HG03442 (cell line): Measurements from ENCODE around the gene SLC27A4.

Experiments used
- ATAC-seq: cut with Tn5 transposase; IDR thresholded peaks from one replicate; pipeline ENCODE4 v1.9.1; 2021; ENCODE audit warnings: mild to moderate bottlenecking, moderate library complexity; ENCODE audit not compliant: unreplicated experiment

The SLC27A4 gene

GRCh38 chr9:128339761-128340690, at the start of gene SLC27A4:
Gene SLC27A4, plus strand, starts transcription at chr9:128340527. Its CDS starts 2,606 bp downstream, at chr9:128343133.
- peak; percentile 69 for ATAC-seq

GRCh38 chr9:128292009-128292408, 48.3 kb upstream of the SLC27A4 start:
- no peak for ATAC-seq

- ATAC-seq = no peak
These were observed 47.2 kb upstream of the SLC27A4 start for GRCh38 chr9:128293091-128293490.

GRCh38 chr9:128294142-128294541, 46.2 kb upstream of the SLC27A4 start:
- no peak for ATAC-seq

GRCh38 chr9:128296340-128297220, 43.7 kb upstream of the SLC27A4 start:
- ATAC-seq = no peak

- no peak for ATAC-seq
These were observed 43.0 kb upstream of the SLC27A4 start for GRCh38 chr9:128297221-128297773.

GRCh38 chr9:128298535-128299482, 41.5 kb upstream of the SLC27A4 start:
- no peak for ATAC-seq

GRCh38 chr9:128304136-128304970, 36.0 kb upstream of the SLC27A4 start:
- ATAC-seq = no peak

GRCh38 chr9:128304971-128305288, 35.4 kb upstream of the SLC27A4 start:
- ATAC-seq = no peak

- no peak for ATAC-seq
These were observed 30.8 kb upstream of the SLC27A4 start for GRCh38 chr9:128309551-128309950.

- no peak for ATAC-seq
These were observed 29.9 kb upstream of the SLC27A4 start for GRCh38 chr9:128310461-128310860.

GRCh38 chr9:128314697-128315096, 25.6 kb upstream of the SLC27A4 start:
- no peak for ATAC-seq

GRCh38 chr9:128316421-128316820, 23.9 kb upstream of the SLC27A4 start:
- ATAC-seq = no peak

- no peak for ATAC-seq
These were observed 22.7 kb upstream of the SLC27A4 start for GRCh38 chr9:128317629-128318028.

GRCh38 chr9:128321343-128321742, 19.0 kb upstream of the SLC27A4 start:
- no peak for ATAC-seq

GRCh38 chr9:128321879-128322403, 18.4 kb upstream of the SLC27A4 start:
- peak; percentile 3 for ATAC-seq

GRCh38 chr9:128322404-128323211, 17.7 kb upstream of the SLC27A4 start, which contains the start of the genes COQ4 and TRUB2:
Gene COQ4, plus strand, starts transcription at chr9:128322839. Its CDS starts 20 bp downstream, at chr9:128322859.
Gene TRUB2, minus strand, starts transcription at chr9:128322447. Its CDS starts 39 bp downstream, at chr9:128322408.
- ATAC-seq = peak; percentile 73

- ATAC-seq = no peak
These were observed 17.1 kb upstream of the SLC27A4 start for GRCh38 chr9:128323212-128323730.
